Bone marrow (tissue), 2 donors: ENCODE data around the gene FLOT2.
A peak's percentile ranks its signal among the peaks of the same experiment; 100 is the strongest.
"Not testable (repeated sequence)": the region's sequence is repeated elsewhere in the genome, so short reads cannot be mapped to it uniquely, and the experiment has no call there.

Experiments
- DNase-seq, 2 donors: peaks; one replicate each; lab custom pipeline; 2025; lab: John Stamatoyannopoulos, UW

Gene FLOT2

DNA sequence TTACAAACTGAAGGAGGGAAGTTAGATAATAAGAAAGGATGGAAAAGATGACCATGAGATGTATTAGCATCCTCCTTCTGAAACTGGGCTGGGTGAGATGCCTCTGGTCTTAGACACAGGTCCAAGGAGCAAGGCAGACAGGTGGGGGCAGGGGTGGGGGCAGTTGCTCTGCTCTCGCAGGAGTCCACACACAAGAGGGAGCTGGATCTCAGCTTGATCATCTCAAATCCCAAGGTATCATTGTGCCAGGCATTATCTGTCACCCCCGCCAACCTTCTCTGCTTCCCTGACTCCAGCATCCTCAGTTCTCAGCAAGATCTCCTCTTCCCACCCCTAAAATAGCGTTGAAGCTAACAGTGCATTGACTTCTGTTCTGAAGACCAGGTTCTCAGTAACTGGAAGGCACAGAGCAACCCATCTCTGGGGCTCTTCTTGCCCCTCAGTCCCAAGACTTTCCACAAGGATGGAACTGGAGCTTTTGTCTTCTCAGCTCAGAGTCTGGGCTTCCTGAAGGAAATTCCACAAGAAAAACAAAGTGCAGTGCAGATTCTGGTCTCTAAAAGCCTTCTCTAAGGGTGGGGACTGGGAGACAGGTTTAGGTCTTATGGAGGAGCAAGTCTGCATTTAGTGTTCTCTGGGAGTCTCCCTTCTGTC lies 1.6 kb downstream of the FLOT2 start:
- DNase-seq = no peak

GRCh38 chr17:28893248-28894183 lies 4.0 kb downstream of the FLOT2 start:
- DNase-seq = peak in 1 of 2 donors; percentile 10

DNA sequence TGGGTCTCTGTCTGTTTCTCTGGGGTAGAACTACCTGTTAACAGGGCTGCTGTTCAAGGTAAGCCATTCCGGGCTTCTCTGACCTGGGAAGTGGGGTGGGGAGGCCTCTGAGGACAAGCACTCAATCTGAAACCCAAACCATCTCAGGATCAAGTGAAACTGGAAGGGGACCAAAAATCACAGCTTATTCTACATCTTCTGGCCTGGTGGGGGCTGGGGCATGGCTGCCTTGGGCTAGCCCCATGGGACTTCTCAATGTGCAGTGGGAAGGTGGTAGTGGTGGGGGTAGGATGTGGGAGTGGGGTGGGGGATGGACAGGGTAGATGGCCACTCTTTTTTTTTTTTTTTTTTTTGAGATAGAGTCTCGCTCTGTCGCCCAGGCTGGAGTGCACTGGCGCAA lies 5.5 kb downstream of the FLOT2 start:
- DNase-seq = no peak

- no peak for DNase-seq
These were observed 6.3 kb downstream of the FLOT2 start for GRCh38 chr17:28891201-28891600.

GRCh38 chr17:28889996-28890395 lies 7.5 kb downstream of the FLOT2 start:
- no peak for DNase-seq

GRCh38 chr17:28888832-28889231 lies 8.7 kb downstream of the FLOT2 start:
- DNase-seq = no peak

- no peak for DNase-seq
These were observed 9.6 kb downstream of the FLOT2 start for GRCh38 chr17:28887871-28888471.

GRCh38 chr17:28885951-28886350 lies 11.6 kb downstream of the FLOT2 start:
- DNase-seq = no peak

DNA sequence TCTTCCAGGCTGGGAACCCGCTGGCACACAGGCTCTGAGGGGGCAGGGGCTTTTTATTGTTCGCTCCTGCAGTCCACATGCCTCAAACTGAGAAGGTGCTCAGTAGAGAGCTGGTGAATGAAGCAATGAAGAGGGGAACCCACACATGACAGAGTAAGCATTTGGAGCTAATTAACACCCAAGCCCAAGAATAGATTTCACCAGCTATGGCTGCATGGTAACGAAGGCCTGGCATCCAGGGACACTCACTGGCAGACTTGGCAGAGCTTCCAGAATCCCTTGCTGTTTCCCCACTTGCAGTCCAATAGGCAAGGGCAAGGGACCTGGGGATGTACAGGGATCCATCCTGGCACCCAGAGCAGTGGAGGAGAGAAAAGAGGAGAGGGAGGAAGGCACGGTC lies 12.2 kb downstream of the FLOT2 start:
- no peak for DNase-seq

- DNase-seq = no peak
These were observed 13.4 kb downstream of the FLOT2 start for GRCh38 chr17:28883967-28884702.

DNA sequence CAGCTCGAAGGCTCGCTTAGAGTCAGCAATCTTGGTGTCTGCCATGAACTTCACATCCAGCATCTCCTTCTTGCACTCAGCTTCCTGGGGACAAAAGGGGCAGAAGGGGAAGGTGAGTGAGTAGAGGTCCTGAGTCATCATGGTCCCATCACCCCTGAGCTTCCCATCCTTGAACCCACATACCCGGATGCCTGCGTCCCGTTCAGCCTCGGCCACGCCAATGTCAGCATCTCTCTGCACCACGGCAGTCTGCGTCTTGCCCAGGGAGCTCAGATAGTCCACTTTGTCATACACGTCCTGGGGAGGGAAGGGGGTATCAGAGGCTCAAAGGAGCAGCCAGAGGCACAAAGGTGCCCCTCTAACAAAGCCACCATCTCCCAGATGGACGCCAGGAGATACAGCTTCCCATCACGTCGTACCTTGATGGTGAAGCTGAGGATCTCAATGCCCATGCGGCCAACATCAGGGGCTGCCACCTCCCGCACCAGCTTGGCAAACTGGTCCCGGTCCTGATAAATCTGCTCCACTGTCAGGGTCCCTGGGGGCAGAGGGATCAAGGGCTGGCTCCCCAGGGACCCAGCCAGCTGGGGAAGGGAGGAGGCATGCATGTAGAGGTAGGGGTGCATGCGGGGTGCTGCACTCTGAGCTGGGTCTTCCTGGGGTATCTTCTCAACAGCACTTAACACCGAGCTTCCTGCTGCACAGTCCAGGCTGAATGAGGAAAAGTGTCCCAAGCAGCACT lies 15.2 kb downstream of the FLOT2 start:
- no peak for DNase-seq

DNA sequence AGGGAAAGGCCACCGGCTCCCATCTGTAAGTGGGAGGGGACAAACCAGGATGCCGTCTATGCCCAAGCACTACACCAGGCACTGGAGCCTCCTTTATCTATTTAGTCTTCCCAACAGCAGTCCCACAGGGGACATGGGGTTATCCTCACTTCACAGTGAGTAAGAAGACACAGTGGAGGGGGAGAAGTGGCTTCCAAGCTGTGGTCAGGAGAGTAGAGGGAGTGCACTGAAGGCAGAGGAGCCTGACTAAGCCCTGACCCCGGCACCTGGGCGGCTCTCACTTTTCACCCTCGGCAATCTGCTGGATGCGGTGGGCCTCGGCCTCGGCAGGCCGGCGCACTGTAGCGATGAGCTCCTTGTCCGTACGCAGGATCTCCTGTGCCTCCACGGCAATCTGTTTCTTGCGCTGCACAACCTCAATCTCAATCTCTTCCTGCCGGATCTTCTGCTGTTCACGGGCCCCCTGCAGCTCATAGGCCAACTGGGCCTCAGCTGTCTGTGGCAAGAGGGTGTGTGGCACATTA lies 15.9 kb downstream of the FLOT2 start:
- no peak for DNase-seq

- no peak for DNase-seq
These were observed 17.0 kb downstream of the FLOT2 start for GRCh38 chr17:28880572-28880945.

DNA sequence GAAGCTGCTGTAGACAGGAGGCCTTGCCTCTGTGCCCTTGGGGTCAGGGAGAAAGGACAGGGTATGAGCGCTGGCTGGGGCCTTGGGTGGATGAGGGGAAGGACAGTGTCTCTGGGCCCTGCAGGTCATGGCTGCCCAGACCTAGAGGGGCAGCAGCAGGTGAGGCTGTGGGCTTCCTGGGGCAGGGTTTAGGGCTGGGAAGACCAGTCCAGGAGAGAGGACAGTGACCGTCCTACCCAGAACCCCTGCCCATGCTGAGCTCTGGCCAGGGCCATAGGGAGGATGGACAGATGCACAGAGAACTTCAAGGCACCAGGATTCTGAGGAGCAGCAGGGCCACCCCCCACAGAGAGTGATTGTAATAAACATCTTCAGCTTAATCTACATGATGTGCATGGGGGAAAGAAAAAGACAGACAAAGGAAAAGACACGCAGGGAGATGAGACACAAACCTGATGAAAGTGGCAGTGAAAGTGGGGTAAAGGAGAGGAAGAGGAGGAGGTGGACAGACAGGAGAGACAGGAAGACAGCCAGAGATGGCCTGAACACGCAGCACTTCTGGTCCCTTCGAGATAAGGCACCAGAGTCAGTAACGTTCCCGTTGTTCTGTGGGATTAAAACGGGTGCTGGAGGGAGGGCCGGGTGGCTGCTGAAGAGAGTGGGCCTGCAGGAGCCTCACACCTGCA lies 17.5 kb downstream of the FLOT2 start:
- DNase-seq = no peak

DNA sequence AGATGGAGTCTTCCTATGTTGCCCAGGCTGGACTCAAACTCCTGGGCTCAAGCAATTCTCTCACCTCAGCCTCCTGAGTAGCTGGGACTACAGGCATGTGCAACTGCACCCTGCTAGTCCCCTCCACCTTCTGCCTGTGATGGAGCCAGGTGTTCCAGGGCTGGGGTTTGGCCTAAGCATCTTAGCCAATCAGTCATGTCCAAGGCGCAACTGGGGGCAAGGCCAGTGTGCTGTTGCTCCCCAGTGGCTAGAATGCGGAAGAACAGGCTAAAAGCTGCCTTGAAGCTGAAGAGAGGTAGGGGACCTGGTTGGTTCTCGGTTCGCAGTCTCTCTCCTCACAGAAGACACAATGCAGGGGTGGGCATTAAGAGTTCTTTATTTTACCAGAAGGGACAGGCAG lies 18.6 kb downstream of the FLOT2 start:
- DNase-seq = no peak

DNA sequence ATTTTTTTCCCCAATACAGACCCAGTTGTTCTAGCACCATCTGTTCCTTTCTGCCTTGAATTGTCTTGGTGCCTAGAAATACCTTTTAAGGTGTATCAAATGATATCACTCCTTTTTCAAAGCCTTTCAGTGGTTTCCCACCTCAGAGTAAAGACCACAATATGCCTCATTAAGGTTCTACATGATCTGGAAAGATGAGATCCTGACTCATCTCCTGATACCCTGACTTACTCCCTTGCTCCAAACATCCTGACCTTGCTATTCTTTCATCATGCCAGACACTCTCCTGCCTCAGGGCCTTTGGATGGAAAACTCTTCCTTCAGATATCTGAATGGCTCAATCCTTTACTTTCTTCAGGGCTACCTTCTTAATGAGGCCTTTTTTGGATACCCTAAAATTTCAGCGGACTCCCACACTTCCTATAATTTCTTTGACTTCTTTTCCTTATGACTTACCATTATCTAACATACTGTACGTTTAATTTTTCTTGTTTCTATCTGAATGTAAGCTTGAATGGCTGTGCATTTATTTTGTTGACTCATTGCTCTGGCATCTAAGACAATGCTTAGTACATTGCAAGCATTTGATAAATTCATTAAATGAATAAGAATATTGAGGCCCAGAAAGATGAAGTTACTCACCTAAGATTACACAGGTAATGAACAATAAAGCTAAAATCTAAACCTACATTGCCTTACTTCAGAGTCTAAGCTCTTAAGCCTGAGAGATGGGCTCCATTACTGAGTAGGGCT lies 19.2 kb downstream of the FLOT2 start:
- no peak for DNase-seq

GRCh38 chr17:28877150-28877711 lies 20.3 kb downstream of the FLOT2 start:
- DNase-seq = not testable (repeated sequence)

GRCh38 chr17:28875848-28876550 lies 21.5 kb downstream of the FLOT2 start:
- DNase-seq = no peak

- no peak for DNase-seq
These were observed 22.8 kb downstream of the FLOT2 start for GRCh38 chr17:28874750-28875149.
